Fibroblast of pulmonary artery (primary cell): ENCODE data around the gene UBR2.

ENCODE experiments used
- DNase-seq: peaks from one replicate; pipeline ENCODE4 v3.0.0-alpha.2; 2010; ENCODE audit warnings: low read depth
- H3K4me3 ChIP-seq: replicated peaks from 2 replicates; pipeline ENCODE4 v1.5.1; 2011; ENCODE audit warnings: low read depth, mild to moderate bottlenecking, control low read depth, low read length, moderate library complexity
- CTCF ChIP-seq: IDR thresholded peaks from 2 replicates; pipeline ENCODE4 v1.5.1; 2011; ENCODE audit warnings: mild to moderate bottlenecking, control low read depth, low read length, inconsistent platforms; ENCODE audit errors: missing control alignments

UBR2 gene

GRCh38 chr6:42525206-42525605 is 38.6 kb upstream of the UBR2 start:
- H3K4me3 ChIP-seq, result no peak overlapping the region
- TF ChIP-seq CTCF, result no peak
- no peak for DNase-seq

- TF ChIP-seq CTCF, result no peak
Observed at GRCh38 chr6:42526616-42527015, 37.2 kb upstream of the UBR2 start.

GRCh38 chr6:42527204-42527603 is 36.6 kb upstream of the UBR2 start:
- H3K4me3 ChIP-seq, result no peak overlapping the region
- DNase-seq, result no peak
- TF ChIP-seq CTCF, result no peak

More at GRCh38 chr6:42526616-42527015, 37.2 kb upstream of the UBR2 start:
- DNase-seq, result no peak
- H3K4me3 ChIP-seq, result no peak overlapping the region

- no peak overlapping the region for H3K4me3 ChIP-seq
- no peak for DNase-seq
- TF ChIP-seq CTCF, result no peak
Observed at GRCh38 chr6:42530296-42530695, 33.5 kb upstream of the UBR2 start.

- no peak for TF ChIP-seq CTCF
- H3K4me3 ChIP-seq, result no peak overlapping the region
- DNase-seq, result no peak
Observed at GRCh38 chr6:42530751-42531150, 33.1 kb upstream of the UBR2 start.

GRCh38 chr6:42532038-42532669 is 31.7 kb upstream of the UBR2 start:
- no peak overlapping the region for H3K4me3 ChIP-seq
- TF ChIP-seq CTCF, result peak; percentile 86
- DNase-seq, result peak; percentile 83

GRCh38 chr6:42533794-42534193 is 30.0 kb upstream of the UBR2 start:
- H3K4me3 ChIP-seq, result no peak overlapping the region
- TF ChIP-seq CTCF, result no peak
- DNase-seq, result no peak
